DMS153 (cell line): ENCODE results near the gene AATF.

Source experiments
- DNase-seq: peaks from one replicate; lab custom pipeline; 2025; lab: John Stamatoyannopoulos, UW

AATF gene

GRCh38 chr17:37081287-37081686 lies 132.5 kb downstream of the AATF start:
- no peak for DNase-seq

- DNase-seq, result no peak
Measured at GRCh38 chr17:37082311-37082860, 133.6 kb downstream of the AATF start.

GRCh38 chr17:37082985-37083384 lies 134.2 kb downstream of the AATF start:
- DNase-seq, result no peak

GRCh38 chr17:37083456-37083855 lies 134.7 kb downstream of the AATF start:
- DNase-seq, result no peak

- no peak for DNase-seq
Measured at GRCh38 chr17:37084372-37084771, 135.6 kb downstream of the AATF start.

- no peak for DNase-seq
Measured at GRCh38 chr17:37086334-37086733, 137.6 kb downstream of the AATF start.

- DNase-seq, result no peak
Measured at GRCh38 chr17:37086948-37087347, 138.2 kb downstream of the AATF start.

GRCh38 chr17:37087683-37088082 lies 138.9 kb downstream of the AATF start:
- no peak for DNase-seq

GRCh38 chr17:37088459-37088858 lies 139.7 kb downstream of the AATF start:
- peak; percentile 75 for DNase-seq

GRCh38 chr17:37088913-37089312 lies 140.2 kb downstream of the AATF start:
- peak; percentile 19 for DNase-seq

GRCh38 chr17:37089956-37090355 lies 141.2 kb downstream of the AATF start:
- no peak for DNase-seq

- no peak for DNase-seq
Measured at GRCh38 chr17:37090941-37091340, 142.2 kb downstream of the AATF start.

GRCh38 chr17:37092071-37092470 lies 143.3 kb downstream of the AATF start:
- DNase-seq, result no peak

GRCh38 chr17:37092701-37093100 lies 143.9 kb downstream of the AATF start:
- DNase-seq, result no peak

- no peak for DNase-seq
Measured at GRCh38 chr17:37094391-37094790, 145.6 kb downstream of the AATF start.

GRCh38 chr17:37096071-37096470 lies 147.3 kb downstream of the AATF start:
- DNase-seq, result no peak

GRCh38 chr17:37097154-37097553 lies 148.4 kb downstream of the AATF start:
- no peak for DNase-seq

- no peak for DNase-seq
Measured at GRCh38 chr17:37098152-37098551, 149.4 kb downstream of the AATF start.

GRCh38 chr17:37098910-37099664 lies 150.3 kb downstream of the AATF start:
- no peak for DNase-seq

- no peak for DNase-seq
Measured at GRCh38 chr17:37100231-37100630, 151.5 kb downstream of the AATF start.

- no peak for DNase-seq
Measured at GRCh38 chr17:37101306-37101705, 152.6 kb downstream of the AATF start.

GRCh38 chr17:37103231-37103630 lies 154.5 kb downstream of the AATF start:
- no peak for DNase-seq

GRCh38 chr17:37106049-37106448 lies 157.3 kb downstream of the AATF start:
- no peak for DNase-seq
